ENCODE data around the gene GRAMD1A.

The GRAMD1A gene

DNA sequence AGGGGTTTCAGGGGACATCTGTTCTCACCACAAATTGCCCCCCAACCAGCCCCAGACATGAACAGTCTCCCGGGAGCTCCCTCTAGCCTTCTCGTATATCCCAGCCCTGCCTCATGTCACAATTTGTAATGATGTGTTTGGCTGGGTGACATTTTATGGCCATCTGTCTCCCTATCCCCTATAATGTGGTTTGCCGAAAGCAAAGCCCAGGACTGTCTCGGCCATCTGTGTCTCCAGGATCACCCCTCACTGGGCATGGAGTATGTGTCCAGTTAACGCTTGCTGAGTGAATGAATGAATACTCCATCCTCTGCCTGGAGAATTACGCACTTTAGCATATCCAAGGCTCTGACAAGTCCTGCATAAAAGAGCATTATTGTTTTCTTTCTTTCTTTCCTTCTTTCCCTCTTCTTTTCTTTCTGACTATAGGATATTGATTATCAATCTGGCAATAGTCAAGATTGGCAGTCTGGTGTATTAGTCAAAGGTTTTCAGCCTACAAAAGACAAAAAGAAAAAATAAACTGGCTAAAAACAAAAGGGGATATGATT, 56.5 kb downstream of the GRAMD1A start:
- no peak for DNase-seq

DNA sequence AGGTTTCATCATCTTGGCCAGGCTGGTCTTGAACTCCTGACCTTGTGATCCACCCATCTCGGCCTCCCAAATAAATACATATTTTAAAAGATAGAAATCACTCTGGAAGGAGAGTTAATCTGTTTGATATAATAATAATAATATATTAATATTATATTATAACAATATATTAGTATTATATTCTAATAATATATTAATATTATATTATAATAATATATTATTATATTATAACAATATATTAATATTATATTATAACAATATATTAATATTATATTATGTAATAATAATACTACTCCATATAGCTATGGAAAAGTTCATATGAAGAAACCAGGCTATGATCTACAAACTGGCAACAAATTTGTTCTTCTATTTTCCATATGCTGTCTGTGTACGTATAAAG, 58.2 kb downstream of the GRAMD1A start:
- no peak for DNase-seq

DNA sequence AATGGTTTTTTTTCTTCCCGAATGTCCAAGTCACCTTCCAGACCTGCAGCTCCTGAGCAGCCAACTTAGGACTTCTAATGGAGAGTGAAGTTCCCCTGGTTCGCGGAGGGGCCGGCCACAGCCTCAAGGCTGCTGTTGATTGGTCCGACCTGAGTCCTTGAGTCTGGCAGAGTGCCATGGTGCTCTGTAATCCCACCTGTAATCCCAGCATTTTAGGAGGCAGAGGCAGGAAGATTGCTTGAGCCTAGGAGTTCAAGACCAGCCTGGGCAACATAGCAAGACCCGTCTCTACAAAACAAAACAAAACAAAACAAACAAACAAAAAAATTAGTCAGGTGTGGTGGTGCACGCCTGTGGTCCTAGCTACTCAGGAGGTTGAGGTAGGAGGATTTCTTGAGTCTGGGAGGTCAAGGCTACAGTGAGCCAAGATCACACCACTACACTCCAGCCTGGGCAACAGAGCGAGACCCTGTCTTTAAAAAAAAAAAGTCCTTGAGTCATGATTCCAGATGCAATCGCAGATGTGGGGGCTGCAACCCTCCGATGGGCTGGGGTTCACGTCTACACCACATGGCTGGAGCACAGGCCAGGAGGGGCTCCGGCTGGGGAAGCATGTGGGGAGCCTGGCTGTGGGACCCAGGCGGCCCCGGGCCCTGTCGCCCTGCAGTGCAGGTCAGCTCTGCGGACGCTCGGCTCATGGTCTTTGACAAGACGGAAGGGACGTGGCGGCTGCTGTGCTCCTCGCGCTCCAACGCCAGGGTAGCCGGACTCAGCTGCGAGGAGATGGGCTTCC, 59.1 kb downstream of the GRAMD1A start:
- no peak for DNase-seq

DNA sequence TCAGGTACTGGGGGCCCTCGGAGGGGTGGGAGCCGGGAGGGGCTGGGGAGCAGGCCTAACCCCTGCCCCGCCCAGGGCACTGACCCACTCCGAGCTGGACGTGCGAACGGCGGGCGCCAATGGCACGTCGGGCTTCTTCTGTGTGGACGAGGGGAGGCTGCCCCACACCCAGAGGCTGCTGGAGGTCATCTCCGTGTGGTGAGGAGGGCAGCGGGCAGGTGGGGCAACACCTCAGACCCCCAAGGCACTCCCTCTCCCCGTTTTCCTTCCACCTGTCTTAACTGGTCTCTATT, 59.6 kb downstream of the GRAMD1A start:
- no peak for DNase-seq

DNA sequence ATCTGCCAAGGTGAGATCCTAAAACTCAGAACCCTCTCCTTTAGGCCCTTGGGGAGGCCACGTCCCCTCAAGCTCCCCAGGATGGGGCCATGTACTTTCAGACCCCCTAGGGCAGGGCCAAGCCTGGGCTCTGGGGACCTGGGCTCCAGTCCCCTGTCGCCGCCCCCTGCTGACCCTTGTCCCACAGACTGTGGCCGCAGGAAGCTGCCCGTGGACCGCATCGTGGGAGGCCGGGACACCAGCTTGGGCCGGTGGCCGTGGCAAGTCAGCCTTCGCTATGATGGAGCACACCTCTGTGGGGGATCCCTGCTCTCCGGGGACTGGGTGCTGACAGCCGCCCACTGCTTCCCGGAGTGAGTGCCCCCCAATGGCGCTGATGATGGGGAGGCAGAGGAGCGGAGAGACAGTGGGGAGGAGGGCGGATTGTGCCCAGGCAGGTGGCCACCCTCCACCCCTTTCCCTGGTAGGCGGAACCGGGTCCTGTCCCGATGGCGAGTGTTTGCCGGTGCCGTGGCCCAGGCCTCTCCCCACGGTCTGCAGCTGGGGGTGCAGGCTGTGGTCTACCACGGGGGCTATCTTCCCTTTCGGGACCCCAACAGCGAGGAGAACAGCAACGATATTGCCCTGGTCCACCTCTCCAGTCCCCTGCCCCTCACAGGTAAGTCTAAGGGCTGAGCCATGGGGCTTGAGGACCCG, 60.2 kb downstream of the GRAMD1A start:
- no peak for DNase-seq

DNA sequence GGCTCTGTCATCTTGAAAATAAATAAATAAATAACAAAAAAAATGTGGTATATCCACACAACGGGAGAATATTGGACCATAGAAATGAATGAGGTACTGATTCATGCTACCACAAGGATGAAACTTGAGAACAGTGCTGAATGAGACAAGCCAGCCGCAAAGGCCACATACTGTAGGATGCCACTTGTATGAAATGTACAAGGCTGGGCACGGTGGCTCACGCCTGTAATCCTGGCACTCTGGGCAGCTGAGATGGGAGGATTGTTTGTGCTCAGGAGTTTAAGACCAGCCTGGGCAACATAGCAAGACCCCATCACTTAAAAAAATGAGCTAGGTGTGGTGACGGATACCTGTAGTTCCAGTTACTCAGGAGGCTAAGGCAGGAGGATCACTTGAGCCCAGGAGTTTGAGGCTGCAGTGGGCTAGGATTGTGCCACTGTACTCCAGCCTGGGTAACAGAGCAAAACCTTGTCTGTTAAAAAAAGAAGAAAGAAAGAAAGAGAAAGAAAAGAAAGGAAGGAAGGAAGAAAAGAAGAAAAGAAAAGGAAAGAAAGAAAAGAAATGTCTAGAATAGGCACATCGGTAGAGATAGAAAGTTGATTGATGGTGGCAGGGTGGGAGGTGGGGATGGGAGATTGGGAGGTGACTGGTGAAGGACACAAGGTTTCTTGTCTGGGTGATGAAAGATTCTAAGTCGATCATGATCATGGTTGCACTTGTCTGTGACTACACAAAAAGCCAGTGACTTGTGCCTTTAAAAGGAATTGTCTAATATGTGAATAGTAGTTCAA, 61.7 kb downstream of the GRAMD1A start:
- peak; percentile 20 for DNase-seq

DNA sequence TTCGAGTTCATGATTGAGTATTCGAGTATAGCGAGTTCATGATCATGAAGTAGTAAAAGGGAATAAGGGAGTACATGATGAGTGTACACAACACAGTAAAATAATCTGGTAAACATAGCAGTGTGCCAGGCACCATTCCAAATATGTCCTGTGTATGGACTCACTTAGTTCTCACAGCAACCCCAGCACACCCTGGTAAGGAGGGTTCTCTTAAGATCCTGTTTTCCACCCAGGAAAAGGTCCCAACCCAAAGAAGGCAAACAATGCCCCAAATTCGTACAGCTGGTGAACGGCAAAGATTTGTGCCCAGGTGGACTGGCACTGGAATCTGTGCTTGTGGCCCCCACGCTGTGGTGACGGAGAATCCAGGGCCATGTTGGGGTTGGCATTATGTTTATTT, 62.8 kb downstream of the GRAMD1A start:
- no peak for DNase-seq

DNA sequence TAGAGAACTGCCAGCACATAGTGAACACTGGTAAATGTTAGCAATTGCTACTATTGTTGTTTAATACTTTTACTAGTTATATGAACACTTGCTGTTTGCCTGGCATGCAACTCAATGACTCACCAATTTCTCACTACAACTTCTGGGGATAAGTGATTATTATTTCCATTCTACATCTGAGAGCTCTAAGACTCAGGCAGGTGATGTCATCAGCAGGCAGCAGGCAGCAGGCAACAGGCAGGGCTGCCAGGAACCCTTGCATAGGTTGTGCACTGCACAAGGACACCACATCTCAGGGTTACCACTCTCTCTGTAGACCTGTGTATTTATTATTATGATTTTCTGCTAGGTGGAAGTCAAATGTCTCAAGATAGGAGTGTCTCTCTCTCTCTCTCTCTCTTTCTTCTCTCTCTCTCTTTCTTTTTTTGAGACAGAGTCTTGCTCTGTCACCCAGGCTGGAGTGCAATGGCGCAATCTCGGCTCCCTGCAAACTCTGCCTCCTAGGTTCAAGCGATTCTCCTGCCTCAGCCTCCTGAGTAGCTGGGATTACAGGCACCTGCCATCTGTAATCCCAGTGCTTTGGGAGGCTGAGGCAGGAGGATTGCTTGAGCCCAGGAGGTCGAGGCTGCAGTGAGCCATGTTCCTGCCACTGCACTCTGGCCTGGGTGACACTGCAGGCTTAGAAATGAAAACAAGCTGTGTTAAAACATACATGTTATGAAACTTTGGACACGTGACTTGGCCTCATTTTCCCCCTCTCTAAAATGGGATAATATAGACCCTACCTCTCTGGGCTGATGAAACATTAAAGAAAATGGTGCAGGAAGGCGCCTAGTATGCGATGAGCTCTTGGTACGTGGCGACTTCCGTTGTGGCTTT, 64.1 kb downstream of the GRAMD1A start:
- DNase-seq, result peak; percentile 60

DNA sequence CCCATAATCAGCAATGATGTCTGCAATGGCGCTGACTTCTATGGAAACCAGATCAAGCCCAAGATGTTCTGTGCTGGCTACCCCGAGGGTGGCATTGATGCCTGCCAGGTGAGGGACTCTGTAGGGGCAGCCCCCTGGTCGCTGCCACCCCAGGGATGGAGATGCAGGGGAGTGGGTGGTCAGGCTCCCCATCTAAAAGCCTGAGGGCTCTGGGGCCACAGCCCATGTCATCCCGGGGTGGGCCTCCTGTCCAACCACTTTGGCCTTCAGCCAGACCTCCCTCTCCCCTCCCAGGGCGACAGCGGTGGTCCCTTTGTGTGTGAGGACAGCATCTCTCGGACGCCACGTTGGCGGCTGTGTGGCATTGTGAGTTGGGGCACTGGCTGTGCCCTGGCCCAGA, 65.5 kb downstream of the GRAMD1A start:
- no peak for DNase-seq

DNA sequence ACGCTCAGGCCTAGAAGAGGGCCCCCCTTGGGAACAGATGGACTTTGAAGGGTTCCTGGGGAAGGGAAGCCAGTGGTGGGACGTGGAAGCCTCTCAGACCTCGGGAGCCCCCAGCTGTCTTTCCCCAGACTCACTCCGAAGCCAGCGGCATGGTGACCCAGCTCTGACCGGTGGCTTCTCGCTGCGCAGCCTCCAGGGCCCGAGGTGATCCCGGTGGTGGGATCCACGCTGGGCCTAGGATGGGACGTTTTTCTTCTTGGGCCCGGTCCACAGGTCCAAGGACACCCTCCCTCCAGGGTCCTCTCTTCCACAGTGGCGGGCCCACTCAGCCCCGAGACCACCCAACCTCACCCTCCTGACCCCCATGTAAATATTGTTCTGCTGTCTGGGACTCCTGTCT, 66.0 kb downstream of the GRAMD1A start:
- no peak for DNase-seq

DNA sequence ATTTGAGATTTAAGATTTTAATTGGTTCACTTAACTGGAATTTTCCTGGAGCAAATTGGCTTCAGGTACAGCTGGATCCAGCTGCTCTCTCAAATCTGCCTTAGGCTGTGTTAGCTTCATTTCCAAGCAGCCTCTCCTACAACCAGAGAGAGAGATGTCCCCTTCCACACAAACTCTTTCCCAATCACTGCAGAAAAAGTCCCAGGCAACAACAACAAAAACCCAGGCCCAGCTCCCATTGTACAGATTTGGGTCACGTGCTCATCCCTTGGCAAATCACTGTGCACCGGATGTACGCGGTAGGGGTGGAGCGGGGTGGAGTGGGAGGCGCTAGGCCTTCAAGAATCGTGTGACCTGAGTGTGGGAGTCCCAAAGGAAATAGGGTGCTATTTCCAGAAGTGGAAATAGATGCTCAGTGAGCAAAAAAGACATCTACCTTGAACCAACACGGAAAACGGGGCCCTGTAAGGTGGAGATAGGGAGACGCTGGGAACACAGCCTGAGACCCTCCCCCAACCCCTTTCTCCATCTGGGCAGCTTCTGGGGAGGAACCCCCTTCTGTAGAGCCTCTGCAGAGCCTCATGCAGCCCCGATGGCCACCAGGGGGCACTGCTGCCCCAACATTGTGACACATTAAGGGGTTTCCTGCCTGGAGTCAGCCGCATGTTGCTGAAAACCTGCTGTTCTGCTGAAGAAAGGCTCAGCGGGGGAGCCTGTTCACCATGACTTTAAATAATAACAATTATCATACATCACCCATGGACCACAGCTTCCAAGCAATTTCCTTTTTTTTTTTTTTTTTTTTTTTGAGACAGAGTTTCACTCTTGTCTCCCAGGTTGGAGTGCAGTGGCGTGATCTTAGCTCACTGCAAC, 66.8 kb downstream of the GRAMD1A start:
- DNase-seq, result peak; percentile 80

DNA sequence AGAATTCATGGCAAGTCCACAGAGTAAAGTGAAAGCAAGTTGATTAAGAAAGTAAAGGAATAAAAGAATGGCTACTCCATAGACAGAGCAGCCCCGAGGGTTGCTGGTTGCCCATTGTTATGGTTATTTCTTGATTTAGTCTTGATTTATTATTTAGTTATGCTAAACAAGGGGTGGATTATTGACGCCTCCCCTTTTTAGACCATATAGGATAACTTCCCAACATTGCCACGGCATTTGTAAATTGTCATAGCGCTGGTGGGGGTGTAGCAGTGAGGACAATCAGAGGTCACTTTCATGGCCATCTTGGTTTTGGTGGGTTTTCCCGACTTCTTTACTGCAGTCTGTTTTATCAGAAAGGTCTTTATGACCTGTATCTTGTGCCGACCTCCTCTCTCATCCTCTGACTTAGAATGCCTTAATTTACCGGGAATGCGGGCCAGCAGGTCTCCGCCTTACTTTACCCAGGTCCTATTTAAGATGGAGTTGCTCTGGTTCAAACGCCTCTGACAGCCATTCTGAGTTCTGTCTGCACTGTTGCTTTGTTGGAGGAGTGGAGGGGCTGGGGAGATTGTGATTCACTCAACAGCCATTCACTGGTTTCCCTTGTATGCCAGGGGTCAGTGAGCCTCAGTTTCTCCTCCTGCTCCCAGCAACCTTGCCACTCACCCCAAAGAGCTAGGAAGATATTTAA, 69.0 kb downstream of the GRAMD1A start:
- DNase-seq, result no peak

DNA sequence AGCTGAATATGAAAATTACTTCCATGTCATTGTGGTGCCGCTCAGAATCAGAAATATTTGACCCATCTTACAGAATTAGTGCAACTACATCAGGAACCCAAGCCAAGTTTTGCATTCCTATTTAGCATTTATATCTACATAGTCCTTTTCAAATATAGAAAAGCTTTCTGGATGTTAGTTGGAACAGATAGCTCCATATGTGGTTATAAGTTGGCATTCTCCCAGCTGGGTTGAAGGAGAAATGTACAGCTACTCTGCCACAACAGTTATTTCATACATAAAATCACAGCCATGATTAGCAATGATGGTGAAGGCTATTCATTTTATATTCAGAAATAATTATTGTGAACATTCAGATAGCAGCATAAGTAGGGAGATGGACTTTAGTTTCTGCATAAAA, 69.6 kb downstream of the GRAMD1A start:
- DNase-seq, result peak; percentile 39

DNA sequence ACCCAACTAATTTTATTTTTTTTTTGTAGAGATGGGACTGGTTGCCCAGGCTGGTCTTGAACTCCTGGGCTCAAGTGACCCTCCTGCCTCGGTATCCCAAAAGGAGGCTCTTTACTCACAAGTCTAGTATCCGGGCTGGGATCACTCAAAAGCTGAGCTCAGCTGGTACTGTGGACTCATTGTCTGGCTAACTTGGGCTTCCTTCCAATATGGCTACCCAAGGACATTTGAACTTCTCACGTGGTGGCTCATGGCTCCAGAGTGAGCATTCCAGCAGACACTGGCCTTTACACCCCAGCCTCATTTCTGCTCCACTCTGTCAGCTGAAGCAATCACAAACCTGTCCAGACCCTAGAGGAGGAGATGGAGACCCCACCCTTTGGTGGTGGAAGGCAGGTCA, 70.3 kb downstream of the GRAMD1A start:
- no peak for DNase-seq

DNA sequence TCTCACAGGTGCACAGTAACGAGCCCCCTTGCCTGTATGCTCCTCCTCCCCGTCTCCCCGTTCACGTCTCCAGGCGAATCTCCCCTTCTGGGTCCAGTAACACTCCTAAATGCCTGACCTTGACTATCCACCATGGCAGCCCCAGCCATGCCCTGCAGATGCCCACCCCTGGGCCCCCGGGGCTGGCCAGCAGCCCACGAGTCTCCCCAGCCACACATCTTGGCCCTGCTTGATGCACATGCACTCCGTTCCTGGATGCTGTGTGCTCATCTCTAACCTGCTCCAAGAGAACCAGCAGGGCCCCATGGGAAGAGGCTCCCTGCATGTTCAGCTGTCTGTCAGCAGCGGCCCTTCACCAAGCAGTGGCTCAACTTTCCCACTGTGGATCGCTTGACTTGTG, 73.4 kb downstream of the GRAMD1A start:
- no peak for DNase-seq

DNA sequence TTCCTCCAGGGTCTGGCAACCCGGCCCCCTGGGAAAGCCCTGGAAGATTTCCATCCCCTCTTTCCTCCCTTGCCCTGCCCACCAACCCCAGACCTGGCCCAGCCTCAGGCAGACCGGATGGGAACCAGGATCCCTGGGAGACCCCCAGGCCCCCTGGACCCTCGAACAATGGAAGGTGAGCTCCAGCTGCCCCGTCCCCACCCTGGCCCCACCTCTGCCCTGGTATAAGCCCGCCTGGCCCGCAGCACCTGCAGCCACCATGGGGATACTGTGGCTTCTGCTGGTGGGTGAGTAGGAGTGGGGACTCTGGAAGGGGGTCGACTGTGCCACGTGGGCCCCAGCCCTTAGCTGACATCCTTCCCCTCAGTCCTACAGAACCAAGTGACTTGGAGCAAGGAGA, 73.8 kb downstream of the GRAMD1A start:
- no peak for DNase-seq

DNA sequence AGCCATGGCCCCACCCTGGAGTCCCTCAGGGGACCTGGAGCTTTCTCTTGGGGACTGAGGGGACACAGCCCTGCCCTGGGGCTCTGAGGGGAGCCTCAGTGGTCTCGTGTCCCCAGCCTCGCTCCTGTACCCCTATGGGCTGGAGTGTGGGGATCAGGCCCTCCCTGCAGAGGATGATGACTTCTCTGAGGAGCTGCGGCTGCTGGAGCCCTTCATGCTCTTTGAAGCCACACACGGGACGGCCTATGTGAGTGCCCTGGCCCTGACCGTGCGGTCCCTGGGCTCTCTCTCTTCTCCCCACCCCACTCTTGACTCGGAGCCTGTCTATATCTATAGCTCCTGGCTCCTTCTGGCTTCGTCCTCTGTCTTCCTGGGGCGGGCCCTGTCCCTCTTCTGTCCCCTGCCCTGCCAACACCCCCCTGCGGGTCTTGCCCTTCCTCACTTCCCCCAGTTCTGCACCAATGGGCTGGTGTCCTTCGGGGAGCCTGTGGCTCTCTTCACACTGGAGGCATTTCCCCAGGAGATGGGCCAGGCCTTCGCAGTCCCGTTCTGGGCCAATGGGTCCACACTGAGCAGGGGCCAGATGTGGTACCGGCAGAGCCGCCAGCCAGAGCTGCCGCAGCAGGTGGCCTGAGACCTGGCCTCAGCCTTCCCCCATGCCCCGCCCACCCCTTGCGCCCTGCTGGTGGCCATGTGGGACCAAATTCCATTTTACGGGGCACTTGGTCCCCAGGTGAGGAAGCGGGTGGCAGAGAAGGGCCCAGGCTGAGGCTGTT, 74.5 kb downstream of the GRAMD1A start:
- DNase-seq, result no peak

DNA sequence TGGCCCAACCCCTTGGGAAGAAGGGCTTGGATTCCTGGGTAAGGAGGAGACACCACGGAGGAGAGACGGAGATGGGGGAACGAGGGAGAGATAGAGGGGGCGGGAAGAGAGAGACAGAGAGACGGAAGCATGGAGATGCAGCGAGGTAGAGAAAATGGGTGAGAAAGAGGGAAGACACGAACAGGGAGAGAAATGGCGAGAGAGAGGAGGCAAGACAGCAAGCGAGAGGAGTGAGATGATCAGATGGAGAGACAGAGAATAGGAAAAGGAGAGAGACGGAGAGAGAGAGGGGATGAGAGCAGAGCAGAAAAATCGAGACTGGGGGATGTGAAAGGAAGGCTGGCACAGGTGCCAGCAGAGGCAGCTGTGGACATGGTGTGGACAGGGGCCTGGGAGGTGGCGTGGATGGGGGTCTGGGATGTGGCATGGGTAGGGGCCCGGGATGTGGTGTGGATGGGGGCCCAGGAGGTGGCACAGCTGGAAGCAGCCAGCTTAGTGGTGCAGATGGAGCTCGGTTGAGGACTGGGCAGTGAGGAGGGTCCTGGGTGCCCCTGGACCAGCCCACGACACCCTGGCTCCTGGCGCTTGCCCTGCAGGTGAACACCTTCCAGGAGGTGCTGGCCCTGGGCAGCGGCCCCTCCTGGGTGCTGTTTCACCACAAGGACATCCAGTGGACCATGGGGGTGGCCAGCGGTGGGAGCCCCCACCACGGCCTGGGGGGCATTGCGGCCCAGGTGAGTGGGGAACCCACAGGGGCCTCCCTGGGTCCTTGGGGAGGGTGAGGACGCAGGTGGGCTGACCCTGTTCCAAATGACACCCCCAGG, 75.3 kb downstream of the GRAMD1A start:
- no peak for DNase-seq

DNA sequence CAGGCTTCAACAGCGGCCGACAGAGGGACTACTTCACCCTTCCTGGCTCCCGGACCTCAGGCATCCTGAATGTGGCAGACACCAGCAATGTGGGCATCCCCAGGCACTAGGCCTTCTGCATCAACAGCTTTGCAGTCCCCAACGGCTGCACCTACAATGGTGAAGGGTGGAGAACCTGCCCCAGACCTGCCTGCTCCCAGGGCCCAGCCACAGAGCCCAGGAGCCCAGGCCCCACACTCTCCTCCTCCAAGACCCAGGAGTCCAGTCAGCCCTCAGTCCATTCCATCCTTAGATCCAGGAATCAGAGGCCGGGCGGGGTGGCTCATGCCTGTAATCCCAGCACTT, 75.9 kb downstream of the GRAMD1A start:
- DNase-seq, result no peak
